ENCODE measurements around the gene RAB24.

Gene RAB24

GRCh38 chr5:177332896-177333260, 29.4 kb upstream of the RAB24 start:
- DNase-seq = no peak

DNA sequence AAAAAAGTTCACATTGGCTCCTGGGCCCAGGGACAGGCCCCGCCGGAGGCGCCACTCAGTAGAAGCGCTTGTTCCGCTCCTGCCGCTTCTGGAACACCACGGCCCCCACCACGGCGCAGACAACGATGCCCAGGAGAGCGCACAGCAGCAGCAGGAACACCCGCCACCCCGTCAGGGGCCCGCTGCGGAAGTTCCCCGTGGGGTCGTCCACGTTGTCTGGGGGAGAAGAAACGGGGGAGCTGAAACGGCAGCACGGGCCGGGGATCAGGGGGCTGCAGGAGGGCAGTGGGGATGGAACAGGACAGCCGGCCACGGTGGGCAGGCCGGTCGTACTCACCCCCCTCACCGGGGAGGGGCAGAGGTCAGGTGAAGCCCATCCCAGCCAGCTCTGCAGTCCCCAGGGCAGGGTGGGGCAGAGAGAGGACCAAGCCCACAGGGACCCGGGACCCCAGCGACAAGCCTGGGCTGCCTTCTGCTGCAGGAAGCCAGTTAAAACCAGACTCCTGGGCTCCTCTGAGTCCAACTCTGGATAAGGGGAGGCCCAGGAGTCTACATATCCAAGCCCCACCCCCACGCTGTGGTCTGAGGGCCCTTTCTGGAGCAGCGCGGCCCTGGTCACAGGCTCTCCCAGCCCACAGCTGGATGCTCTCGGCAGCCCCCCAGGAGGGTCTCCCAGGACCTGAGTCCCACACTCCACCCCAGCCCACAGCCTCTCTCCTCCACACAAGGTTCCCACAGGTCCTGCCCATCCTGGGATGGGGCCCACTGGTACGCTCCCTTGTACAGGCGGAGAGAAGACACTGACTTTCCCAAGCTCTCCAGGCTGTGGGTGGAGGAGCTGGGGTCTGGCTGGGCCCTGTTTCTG, 28.7 kb upstream of the RAB24 start:
- no peak for DNase-seq

DNA sequence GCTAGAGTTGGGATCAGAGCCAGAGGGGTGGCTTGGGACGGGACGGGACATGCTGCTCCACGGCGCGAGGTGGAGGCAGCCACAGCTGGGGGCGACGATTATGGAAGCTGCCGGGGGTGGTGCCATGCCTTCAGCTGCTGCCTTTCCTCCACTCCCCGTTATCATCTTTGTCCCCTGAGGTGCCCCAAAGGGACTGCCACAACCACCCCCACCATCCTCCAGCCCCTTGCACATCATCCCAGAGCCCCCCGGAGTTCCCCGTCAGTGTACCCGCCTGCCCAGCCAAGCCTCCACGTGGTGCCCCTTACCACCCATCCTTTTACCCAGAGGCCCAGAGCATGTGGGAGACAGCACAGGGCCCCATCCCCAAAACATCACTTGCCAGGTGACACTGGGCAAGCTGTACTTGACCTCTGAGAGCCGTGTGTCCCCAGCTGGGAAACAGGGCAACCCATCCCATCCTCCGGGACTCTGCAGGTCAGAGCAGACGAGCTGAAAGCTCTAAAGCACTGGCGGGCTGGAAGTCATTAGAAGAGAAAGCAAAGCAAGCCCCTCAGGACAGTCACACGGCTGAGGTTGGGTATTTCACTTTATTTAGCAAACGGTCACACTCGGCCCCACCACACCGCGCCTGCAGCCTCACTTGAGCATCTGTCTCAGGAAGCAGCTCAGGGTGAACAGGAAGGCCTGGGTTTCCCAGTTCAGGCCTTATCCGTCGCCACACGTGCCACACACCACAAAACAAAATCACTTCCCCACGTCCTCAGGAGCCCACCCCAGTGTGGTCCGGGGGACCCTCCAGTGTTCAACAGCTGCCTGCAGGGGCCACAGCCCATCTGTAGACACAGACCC, 27.7 kb upstream of the RAB24 start:
- no peak for DNase-seq

DNA sequence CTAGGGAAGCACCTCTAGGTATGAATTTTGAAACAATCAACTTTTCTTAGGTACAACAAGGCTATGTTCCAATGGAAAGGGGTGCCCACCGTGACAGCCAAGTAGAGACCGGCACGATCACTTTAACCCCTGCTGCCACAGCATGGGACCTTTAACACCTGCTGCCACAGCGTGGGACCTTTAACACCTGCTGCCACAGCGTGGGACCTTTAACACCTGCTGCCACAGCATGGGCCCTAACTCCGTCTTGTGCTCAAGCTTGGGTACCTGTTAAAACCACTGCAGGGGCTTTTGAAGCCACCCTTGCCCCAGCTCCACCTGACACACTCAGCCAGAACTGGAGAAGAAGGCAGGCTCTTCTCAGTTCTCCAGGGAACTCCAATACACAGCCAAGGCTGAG, 26.4 kb upstream of the RAB24 start:
- DNase-seq = no peak

GRCh38 chr5:177328545-177329231, 25.2 kb upstream of the RAB24 start:
- DNase-seq = no peak

- DNase-seq = no peak
Observed at GRCh38 chr5:177327539-177328522, 24.3 kb upstream of the RAB24 start.

DNA sequence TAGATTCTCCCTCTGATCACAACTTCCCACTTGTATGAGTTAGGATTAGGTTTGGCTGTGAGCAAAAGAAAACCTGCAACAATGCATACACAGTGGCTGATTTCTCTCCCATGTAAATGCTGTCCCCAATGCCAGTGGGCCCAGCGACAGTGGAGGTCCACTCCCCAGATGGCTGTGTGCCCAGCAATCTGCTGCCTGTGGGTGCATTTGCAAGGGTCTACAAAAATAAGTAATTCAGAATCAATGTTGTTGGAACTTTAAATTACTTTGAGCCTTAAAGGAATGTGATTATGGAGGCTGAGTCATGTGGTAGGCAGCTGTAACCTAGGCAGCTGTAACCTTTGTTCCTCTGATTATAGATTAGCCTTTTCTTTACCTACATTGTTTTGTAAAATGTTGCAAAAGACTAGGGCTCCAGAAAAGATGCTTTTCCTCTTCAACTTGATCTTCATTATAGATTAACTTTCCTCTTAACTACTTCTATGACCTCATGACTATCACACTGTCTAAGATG, 22.4 kb upstream of the RAB24 start:
- DNase-seq = no peak

DNA sequence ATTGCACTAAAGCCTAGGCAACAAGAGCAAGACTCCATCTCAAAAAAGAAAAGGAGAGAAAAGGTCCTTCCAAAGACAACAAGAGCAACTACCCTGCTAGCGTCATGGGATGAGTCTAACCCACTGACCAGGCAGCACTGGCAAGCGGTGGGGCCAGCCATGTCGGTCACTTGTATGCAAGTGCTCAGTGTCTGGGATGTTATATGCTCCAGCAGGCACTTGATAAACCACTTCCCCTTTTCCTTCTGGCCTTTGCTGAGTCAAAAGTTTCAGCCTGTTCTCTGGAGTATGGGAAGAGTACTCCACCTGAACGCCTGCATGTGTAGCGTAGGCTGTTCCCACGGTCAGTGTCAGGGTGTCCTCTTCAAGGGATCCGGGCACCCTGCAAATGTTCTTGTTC, 17.4 kb upstream of the RAB24 start:
- DNase-seq = no peak

- no peak for DNase-seq
Observed at GRCh38 chr5:177319913-177320588, 16.5 kb upstream of the RAB24 start.

GRCh38 chr5:177317959-177318377, 14.4 kb upstream of the RAB24 start:
- peak; percentile 56 to 87 for DNase-seq

GRCh38 chr5:177316005-177316404, 12.5 kb upstream of the RAB24 start:
- no peak for DNase-seq

DNA sequence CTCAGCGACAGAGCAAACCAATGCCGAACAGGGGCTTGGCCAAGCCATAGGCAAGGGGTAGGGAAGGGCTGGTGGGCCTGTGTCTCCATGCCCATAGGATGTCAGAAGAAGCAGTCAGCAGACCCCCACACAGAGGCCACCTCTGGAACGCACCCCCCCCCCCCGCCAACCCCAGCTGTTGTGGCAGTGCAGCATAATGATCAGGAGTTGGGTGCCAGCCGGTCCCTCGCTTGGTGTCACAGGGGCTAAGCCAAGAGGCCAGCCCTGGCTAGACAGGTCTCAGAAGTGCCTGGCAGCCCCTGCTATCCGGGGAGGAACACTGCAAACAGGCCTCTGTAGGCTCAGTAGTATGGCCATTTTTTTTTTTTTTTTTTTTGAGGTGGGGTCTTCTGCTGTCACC, 11.9 kb upstream of the RAB24 start:
- no peak for DNase-seq

DNA sequence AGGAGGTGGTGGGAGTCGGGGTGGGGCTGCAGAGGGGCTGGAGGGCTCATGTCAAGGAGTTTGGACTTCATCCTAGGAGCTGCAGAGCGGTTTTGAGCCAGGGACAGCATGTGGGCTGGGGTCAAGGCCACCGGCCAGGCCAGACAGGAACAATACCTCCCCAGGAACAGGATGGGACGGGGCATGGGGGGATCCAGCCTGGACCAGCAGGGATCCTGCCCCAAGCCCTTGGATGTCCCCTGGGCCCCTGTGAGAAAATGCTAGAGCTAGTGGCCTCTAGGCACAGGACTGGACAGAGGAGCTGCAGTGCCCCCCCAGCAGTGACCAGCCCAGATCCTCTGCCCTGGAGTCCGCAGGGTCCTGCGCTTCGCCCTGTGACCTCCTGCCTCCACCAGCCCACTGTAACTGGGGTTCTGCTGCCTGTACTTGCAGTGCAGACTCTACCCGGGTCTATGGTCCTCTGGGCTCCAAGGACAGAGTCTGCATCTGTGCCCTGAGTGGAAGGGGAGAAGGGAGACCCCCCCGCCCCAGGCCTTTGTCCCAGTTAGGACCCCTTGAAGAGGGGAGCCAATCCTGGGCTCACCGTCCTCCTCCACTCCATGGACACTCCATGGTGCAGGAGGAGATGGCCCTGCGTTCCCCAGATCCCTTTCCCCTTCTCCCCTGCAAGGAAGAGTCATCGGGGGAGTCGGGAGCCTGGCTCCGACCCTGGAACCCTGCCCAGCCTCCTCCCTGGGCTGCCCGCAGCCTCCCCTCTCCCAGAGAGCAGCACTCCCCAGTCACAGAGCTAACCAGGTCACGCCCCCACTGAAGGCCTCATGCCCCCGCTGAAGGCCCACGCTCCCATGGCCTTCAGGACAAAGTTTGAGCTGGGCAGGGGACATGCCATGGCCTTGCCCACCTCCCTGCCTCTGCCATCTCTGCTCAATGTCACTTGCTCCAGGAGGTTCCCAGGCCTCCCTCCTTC, 11.1 kb upstream of the RAB24 start:
- no peak for DNase-seq

- DNase-seq = no peak
Observed at GRCh38 chr5:177313561-177314259, 10.2 kb upstream of the RAB24 start.

DNA sequence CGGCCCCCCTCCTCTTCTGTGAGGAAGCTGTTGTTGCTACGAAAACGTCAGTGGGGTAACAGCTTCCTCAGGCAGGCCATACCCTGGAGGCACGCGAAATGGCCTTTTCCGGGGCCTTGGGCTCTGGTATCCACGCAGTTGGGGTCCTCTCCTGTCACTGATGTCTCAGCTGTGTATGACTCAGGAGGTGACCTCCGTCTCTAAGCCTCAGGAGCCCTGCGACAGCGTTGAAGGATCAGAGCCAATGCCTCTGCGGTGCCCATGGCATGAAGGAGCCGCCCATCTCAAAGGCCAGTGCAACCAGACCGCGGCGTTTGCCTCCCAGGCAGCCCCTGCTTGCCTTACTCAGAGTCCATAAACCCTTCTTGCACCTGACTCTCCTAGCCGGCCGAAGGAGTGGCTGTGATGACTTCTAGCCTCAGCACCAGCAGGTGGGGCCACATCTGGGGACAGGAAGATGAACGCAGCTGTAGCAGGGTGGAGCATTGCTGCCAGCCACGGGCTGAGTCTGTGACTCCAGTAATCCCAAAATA, 9.2 kb upstream of the RAB24 start:
- peak; percentile 43 to 46 for DNase-seq

DNA sequence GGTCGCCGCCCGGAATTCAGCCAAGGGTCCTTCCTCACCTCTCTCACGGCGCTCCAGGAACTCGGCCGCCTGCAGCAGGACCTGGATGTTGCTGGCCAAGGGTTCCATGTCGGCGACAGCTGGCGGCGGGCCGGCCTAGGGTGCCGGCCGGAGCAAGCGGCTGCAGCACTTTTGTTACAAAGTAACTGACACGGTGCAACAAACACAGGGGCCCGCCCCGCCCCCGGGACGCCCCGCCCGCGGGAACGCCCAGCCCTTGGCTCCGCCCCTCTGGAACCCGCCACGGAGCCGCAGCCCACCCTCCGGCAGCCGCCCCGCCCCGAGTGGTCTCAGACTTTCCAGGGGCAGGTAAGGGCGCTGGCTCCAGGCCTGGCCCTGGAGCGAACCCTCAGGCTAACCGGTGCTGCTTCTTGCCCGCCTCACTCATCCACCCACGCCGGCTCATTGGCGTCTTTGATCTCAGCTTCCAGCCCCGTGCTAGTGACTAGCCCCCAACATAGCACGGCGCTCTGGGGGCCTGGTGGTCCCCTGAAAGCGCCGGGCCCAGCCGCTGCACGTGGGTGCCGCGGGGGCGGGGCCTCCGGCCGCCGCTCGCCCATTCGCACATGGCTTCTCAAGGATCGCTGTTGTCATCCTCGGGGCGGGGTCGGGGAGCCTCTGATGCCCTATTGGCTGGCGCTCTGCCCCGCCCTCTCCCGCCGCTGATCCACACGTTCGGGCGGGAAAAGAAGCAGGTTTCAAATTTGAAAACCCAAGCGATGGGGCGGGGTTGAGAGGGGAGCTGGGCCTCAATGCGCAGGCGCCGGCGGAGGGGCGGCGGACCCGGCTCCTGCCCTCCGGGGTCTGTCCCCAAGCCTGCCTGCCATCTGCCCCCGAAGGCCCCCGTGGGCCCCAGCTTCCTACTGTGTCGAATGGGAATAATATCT, 8.5 kb upstream of the RAB24 start, which contains the start of gene MXD3:
Gene MXD3, minus strand, starts transcription at position 176 of the 926 bp plus-strand sequence. Its CDS starts 68 bp downstream, at position 108.
- peak; percentile 85 to 96 for DNase-seq

DNA sequence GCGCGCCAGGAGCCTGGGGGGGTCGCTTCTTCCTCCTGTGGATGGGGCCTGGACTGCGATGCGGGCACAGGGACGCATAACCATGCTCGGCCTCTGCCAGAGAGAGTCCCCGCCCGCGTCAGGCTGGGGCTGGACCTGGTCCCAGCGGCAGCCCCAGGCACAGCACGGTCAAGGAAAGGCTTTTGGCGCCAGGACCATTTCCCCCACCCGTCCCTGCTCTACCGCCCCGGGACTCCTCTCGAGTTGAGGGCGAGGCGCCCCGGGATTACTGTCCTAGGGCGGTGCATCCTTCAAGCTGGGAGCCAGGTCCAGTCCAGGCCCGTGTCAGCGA, 7.8 kb upstream of the RAB24 start:
- DNase-seq = no peak
